MG63 (cell line): ENCODE measurements around the gene CTDSP1. TPM values are rescaled to one million over a fixed set of nuclear protein-coding genes. Genes with fewer than 3 reads are reported as not detected.

Experiments
- DNase-seq: peaks from one replicate; pipeline ENCODE4 v3.0.0-alpha.2; 2020
- H3K27me3 ChIP-seq: fragments of 250-450 bp; sonication (Bioruptor Pico); 2 replicates; pipeline ENCODE4 v1.5.1; 2020; ENCODE audit warnings: mild to moderate bottlenecking, moderate library complexity
- H3K36me3 ChIP-seq: fragments of 250-450 bp; sonication (Bioruptor Pico); 2 replicates; pipeline ENCODE4 v1.5.1; 2020; ENCODE audit warnings: mild to moderate bottlenecking, moderate library complexity
- H3K4me3 ChIP-seq: fragments of 250-450 bp; sonication (Bioruptor Pico); 2 replicates; pipeline ENCODE4 v1.5.1; 2020; ENCODE audit warnings: mild to moderate bottlenecking, moderate library complexity
- H3K9me3 ChIP-seq: fragments of 250-450 bp; sonication (Bioruptor Pico); 2 replicates; pipeline ENCODE4 v1.5.1; 2020; ENCODE audit warnings: mild to moderate bottlenecking, moderate library complexity
- total RNA-seq: library from RNA; depleted of rRNA; stranded (reverse); fragments of >200 nt; shearing (Covaris generic); gene quantifications from 2 replicates; pipeline ENCODE4 v1.2.3, GENCODE V29; 2014; ENCODE audit warnings: low replicate concordance

Gene CTDSP1
- total RNA-seq, 1 experiment from 2014 or later = 82.9 TPM

- H3K27me3 ChIP-seq = no peaks in the 10 kb centered on the region
- no peaks in the 10 kb centered on the region for H3K9me3 ChIP-seq
- H3K36me3 ChIP-seq = peaks cover 1% of the 10 kb centered on the region
- no peak for DNase-seq
- no peak overlapping the region for H3K4me3 ChIP-seq
These were observed 4.6 kb upstream of the CTDSP1 start for GRCh38 chr2:218395090-218395444.

- DNase-seq = no peak
- H3K36me3 ChIP-seq = peaks cover 3% of the 10 kb centered on the region
- H3K4me3 ChIP-seq = peak overlapping the region; percentile 97
- no peaks in the 10 kb centered on the region for H3K27me3 ChIP-seq
- no peaks in the 10 kb centered on the region for H3K9me3 ChIP-seq
These were observed 4.2 kb upstream of the CTDSP1 start for GRCh38 chr2:218395456-218395825.

GRCh38 chr2:218395826-218396687 is 3.6 kb upstream of the CTDSP1 start:
- DNase-seq = peak; percentile 96
- Histone ChIP-seq H3K4me3 (peak overlapping the region; percentile 97), H3K27me3 (no peaks in the 10 kb centered on the region), H3K9me3 (no peaks in the 10 kb centered on the region), H3K36me3 (peaks cover 4% of the 10 kb centered on the region)

GRCh38 chr2:218396688-218397462 is 2.8 kb upstream of the CTDSP1 start:
- Histone ChIP-seq H3K36me3 (peaks cover 9% of the 10 kb centered on the region), H3K27me3 (no peaks in the 10 kb centered on the region), H3K9me3 (no peaks in the 10 kb centered on the region), H3K4me3 (peak overlapping the region; percentile 97)
- DNase-seq = peak; percentile 76

- Histone ChIP-seq H3K9me3 (no peaks in the 10 kb centered on the region), H3K4me3 (peak overlapping the region; percentile 97), H3K36me3 (peaks cover 14% of the 10 kb centered on the region), H3K27me3 (no peaks in the 10 kb centered on the region)
- no peak for DNase-seq
These were observed 2.2 kb upstream of the CTDSP1 start for GRCh38 chr2:218397463-218397819.

GRCh38 chr2:218397820-218398436 is 1.7 kb upstream of the CTDSP1 start:
- Histone ChIP-seq H3K4me3 (peak overlapping the region; percentile 97), H3K27me3 (no peaks in the 10 kb centered on the region), H3K9me3 (no peaks in the 10 kb centered on the region), H3K36me3 (peaks cover 19% of the 10 kb centered on the region)
- DNase-seq = peak; percentile 89

- peak; percentile 86 for DNase-seq
- peaks cover 27% of the 10 kb centered on the region for H3K36me3 ChIP-seq
- no peaks in the 10 kb centered on the region for H3K27me3 ChIP-seq
- peak overlapping the region; percentile 97 for H3K4me3 ChIP-seq
- H3K9me3 ChIP-seq = no peaks in the 10 kb centered on the region
These were observed 954 bp upstream of the CTDSP1 start for GRCh38 chr2:218398437-218399390.

GRCh38 chr2:218400167-218400929 is 680 bp downstream of the CTDSP1 start:
- no peaks in the 10 kb centered on the region for H3K9me3 ChIP-seq
- no peaks in the 10 kb centered on the region for H3K27me3 ChIP-seq
- H3K4me3 ChIP-seq = peak overlapping the region; percentile 97
- DNase-seq = peak; percentile 31
- peaks cover 35% of the 10 kb centered on the region for H3K36me3 ChIP-seq

- Histone ChIP-seq H3K27me3 (no peaks in the 10 kb centered on the region), H3K36me3 (peaks cover 36% of the 10 kb centered on the region)
- DNase-seq = peak; percentile 28
These were observed 1.5 kb downstream of the CTDSP1 start for GRCh38 chr2:218400930-218401881.

GRCh38 chr2:218401890-218402289 is 2.2 kb downstream of the CTDSP1 start:
- H3K9me3 ChIP-seq = no peaks in the 10 kb centered on the region
- no peaks in the 10 kb centered on the region for H3K27me3 ChIP-seq
- H3K4me3 ChIP-seq = no peak overlapping the region; the same call in 1 of the 2 replicates
- H3K36me3 ChIP-seq = peaks cover 36% of the 10 kb centered on the region
- no peak for DNase-seq

More at GRCh38 chr2:218400930-218401881, 1.5 kb downstream of the CTDSP1 start:
- Histone ChIP-seq H3K4me3 (peak overlapping the region; percentile 97), H3K9me3 (no peaks in the 10 kb centered on the region)

GRCh38 chr2:218402491-218402901 is 2.8 kb downstream of the CTDSP1 start:
- no peak for DNase-seq
- no peaks in the 10 kb centered on the region for H3K9me3 ChIP-seq
- H3K27me3 ChIP-seq = no peaks in the 10 kb centered on the region
- peaks cover 36% of the 10 kb centered on the region for H3K36me3 ChIP-seq
- no peak overlapping the region for H3K4me3 ChIP-seq

- peaks cover 36% of the 10 kb centered on the region for H3K36me3 ChIP-seq
- H3K9me3 ChIP-seq = no peaks in the 10 kb centered on the region
- H3K27me3 ChIP-seq = no peaks in the 10 kb centered on the region
- H3K4me3 ChIP-seq = no peak overlapping the region
- no peak for DNase-seq
These were observed 3.3 kb downstream of the CTDSP1 start for GRCh38 chr2:218402911-218403411.

- no peaks in the 10 kb centered on the region for H3K27me3 ChIP-seq
- peaks cover 36% of the 10 kb centered on the region for H3K36me3 ChIP-seq
- DNase-seq = no peak
These were observed 4.1 kb downstream of the CTDSP1 start for GRCh38 chr2:218403810-218404209.

GRCh38 chr2:218404351-218405085 is 4.8 kb downstream of the CTDSP1 start:
- Histone ChIP-seq H3K36me3 (peaks cover 36% of the 10 kb centered on the region), H3K4me3 (no peak overlapping the region), H3K9me3 (no peaks in the 10 kb centered on the region), H3K27me3 (no peaks in the 10 kb centered on the region)
- no peak for DNase-seq

More at GRCh38 chr2:218403810-218404209, 4.1 kb downstream of the CTDSP1 start:
- Histone ChIP-seq H3K4me3 (no peak overlapping the region), H3K9me3 (no peaks in the 10 kb centered on the region)
